ENCODE data around the gene MKKS.
"Not testable (repeated sequence)": the region's sequence is repeated elsewhere in the genome, so short reads cannot be mapped to it uniquely, and the experiment has no call there.

Gene MKKS

DNA sequence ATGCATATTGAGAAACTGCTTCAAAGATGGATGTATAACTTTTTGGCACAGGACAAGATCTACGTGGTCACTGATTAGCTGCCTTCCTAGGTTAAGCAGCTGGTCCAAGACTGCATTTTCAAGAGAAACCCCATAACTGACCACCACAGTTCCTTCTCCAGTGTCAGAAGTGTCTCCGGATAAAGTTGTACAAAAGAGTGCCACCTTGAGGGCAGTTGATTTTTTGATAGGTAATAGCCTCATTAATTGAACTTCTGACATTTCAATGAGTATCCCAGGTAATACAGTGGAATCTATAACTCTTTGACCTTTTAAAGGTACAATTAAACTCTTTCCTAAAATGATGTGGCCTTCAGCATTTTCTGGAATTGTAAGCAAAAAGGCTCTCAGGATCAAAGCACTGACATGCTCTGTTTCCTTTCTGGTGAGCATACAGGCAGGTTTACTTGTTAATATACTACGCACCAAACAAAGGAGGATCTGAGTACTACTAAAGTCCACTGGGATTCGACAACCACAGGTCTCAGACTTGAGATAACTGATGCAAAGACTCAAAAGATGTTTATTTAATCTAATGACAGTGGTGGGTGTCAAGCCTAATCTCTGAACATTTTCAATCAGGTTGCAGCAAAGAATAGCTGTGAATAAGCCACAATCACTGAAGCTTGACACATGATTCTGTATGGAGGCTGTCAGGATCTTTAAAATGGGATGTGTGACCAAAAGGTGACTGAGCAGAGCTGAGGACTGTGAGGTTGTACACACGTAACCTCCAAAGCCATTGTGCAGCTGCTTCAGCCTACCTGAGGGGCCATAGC lies 21.2 kb downstream of the MKKS start:
- no peak for DNase-seq (ENCODE audit: low spot score)

DNA sequence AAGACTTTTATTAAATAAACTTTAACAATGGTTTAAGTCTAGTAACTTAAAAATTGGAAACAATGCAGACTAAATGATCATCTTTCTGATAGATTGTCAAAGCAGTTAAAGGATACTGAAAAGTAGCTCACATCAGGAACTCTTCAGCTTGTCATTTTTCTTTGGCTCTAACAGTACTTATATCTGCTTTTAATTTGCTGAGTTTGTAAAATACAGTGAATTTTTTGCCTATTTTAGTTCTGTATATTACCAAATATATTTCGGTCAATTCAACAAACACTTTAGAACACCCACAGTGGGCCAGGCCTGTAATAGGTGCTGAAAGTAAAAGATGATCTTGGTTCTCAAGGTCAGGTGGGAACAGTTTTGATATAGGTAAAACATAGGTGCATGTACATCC lies 22.3 kb downstream of the MKKS start:
- DNase-seq (ENCODE audit: low spot score): no peak

DNA sequence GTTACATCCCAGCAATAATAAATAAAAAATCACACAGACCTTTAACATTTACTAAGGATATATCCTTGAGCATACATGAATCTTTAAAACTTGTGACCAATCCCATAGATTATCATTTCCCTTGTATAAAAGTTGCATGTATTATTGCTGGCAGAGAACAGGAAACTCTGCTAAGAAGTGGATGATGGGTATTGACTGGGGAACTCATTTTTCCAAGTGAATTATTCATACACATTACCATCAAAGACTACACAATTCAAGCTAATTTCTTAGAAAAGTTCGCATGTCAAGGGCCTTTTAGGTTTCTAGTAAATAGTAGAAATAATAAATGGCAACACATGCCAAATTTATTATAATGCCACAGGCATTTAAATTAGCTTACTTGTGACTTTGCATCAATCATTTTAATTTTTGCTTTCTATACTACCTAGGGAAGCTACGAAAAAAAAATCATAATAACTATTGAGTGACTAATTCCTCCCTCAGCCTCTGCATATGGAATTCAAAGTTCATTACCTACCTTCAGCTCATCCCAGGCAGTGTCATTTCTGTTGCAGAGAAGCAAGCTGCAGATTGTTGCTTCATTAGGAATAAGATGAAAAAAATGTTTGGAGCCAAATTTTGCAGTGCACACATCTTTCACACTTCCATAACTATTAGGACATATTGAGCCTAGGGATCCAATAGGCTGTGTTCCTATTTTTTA lies 25.8 kb downstream of the MKKS start:
- DNase-seq (ENCODE audit: low spot score): no peak

DNA sequence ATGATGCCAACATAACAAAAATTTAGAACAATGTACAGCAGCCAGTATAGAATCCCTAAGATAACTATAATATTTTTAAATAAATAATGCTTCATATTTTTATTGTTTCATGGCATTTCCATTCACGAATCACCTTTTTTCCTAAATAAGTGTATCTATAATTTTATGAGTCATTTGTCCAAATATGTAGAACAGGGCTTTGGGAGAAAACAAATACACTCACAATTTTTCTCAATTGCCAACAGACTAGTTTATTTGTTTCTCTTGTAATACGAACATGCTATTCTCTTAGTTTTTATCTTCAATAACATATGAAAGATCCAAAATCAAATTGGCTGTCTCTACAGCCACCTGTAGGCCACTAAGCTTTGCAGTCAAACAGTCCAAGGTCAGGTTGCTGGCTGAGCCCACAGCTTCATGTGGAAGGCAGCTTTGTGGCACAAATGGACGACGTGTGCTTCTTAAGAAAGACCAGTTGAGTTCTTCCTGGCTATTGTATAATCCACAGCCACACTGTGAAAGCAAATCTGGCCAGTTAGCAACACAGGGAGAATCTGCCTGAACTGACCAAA lies 29.0 kb downstream of the MKKS start:
- no peak for DNase-seq (ENCODE audit: low spot score)

DNA sequence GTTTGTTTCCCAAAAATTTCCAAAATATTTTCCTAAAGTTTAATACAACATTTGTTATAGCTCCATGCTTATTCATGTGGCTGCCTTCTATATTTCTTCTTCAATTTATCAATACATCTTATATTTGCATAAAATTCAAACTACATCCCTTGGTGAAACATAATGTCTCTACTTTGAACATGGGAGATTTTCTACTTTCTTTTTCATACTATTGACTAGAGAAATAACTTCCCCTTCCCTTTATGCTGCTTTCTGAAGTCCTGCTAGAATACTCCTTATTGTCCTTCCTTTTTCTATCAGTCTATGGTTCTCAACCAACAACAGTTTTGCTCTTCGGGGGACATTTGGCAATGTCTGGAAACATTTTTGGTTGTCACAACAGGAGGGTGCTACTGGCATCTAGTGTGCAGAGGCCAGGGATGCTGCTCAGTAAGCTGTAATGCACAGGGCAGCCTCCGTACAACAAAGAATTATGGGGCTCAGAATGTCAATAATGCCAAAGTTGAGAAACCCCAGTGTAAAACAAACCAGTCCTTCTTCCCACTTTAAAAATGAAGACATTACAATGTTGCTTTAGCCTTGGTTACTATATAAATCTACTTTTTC lies 29.9 kb downstream of the MKKS start:
- DNase-seq (ENCODE audit: low spot score): no peak

DNA sequence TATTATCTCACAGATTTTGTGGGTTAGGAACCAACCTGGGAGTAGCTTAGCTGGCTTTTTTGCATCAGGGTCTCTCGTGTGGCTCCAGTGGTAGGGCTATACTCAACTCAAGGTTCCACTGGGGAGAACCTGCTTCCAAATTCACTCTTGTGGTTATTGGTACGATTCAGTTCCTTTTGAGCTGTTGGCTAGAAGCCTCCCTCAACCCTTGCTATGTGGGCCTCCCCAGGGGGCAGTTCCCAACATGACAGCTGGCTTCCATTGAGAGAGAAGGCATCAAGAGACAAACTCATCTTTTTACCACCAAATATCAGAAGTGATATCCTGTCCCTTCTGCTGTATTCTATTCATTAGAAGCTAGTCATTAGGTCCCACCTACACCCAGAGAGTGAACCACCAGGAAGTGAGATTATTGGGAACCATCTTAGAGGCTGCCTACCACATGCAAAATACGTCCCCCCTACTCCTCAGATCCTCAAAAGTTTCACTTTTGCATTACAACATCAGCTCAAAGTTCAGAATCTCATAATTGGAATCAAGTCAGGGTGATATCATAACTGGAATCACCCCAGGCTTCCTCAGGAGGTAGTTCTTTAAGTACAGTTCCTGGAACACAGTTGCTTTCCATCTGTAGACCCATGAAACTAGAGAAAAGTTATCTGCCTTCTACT lies 30.9 kb downstream of the MKKS start:
- no peak for DNase-seq (ENCODE audit: low spot score)

DNA sequence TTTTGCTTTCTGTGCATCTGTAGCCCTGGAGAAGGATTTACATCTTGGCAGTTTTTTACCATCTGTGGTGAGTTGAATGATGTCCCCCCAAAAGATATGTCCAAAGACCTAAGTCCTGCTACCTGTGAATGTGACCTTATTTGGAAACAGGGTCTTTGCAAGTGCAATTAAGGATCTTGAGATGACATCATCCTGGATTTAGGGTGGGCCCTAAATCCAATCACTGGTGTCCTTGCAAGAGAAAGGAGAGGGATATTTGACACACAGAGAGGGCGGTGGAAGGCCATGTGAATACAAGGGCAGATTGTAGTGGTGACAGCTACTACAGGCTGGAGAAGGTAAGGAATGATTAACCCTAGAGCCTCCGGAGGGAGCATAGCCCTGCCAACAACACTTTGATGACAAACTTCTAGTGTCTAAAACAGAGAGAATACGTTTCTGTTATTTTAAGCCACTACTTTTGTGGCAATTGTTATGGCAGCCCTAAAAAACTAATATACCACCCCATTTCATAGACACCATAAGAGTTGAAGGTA lies 35.1 kb downstream of the MKKS start:
- DNase-seq (ENCODE audit: low spot score): no peak

DNA sequence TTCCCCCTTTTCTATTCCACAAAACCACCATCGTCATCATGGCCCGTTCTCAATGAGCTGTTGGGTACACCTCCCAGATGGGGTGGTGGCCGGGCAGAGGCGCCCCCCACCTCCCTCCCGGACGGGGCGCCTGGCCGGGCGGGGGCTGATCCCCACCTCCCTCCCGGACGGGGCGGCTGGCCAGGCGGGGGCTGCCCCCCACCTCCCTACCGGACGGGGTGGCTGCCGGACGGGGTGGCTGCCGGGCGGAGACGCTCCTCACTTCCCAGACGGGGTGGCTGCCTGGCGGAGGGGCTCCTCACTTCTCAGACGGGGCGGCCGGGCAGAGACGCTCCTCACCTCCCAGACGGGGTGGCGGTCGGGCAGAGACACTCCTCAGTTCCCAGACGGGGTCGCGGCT lies 39.3 kb downstream of the MKKS start:
- not testable (repeated sequence) for DNase-seq (ENCODE audit: low spot score)

DNA sequence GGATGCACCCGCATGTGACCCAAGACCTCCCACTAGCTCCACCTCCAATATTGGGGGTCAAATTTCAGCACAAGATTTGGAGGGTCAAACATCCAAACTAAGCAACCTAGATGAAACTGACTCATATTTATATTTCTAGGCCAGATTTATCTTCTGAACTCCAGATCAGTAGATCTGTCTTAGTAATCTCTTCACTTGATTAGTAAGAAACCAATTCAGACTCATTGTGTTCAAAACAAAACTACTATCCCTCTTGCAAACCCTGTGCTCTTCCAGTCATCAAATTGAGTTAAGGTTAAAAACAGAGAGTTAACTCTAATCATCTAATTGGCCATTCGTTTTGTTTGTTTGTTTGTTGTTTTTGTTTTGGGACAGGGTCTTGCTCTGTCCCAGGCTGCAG lies 43.3 kb downstream of the MKKS start:
- no peak for DNase-seq (ENCODE audit: low spot score)

DNA sequence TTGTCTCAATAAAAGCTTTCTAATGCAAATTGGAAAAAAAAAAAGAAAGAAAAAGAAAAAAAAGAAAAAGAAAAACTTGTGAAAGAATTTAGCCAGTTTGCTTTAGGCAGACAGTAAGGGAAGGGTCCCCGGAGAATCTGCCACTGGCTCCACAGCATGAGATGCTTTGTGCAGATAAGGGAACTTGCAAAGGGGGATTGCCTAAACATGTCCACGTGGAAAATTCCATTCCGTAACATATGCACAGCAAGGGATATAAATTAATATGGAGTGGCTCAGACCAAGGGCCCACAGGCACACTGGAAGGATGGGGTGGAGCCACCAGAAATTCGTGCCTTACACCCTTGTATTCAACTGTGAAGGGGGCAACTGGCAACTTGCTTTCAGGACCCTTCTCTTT lies 45.4 kb downstream of the MKKS start:
- DNase-seq (ENCODE audit: low spot score): no peak

DNA sequence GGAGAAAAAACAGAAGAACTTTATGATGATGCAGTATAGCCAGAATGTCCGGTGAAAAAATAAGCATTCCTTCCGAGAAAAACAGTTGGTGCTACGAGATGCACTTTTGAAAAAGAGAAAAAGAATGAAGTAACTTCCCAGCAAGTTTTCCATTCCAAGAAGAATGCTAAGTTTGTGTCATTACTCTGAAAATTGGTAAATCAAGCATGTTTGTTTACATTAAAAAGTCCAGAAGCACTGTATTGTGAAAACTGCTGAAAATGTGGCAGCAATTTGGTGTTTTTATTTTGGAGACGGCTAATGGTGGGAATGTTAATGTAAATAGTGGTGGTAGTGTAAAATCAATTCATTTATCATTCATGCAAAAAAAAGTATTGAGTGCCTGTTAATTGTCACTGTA lies 46.3 kb downstream of the MKKS start:
- no peak for DNase-seq (ENCODE audit: low spot score)

DNA sequence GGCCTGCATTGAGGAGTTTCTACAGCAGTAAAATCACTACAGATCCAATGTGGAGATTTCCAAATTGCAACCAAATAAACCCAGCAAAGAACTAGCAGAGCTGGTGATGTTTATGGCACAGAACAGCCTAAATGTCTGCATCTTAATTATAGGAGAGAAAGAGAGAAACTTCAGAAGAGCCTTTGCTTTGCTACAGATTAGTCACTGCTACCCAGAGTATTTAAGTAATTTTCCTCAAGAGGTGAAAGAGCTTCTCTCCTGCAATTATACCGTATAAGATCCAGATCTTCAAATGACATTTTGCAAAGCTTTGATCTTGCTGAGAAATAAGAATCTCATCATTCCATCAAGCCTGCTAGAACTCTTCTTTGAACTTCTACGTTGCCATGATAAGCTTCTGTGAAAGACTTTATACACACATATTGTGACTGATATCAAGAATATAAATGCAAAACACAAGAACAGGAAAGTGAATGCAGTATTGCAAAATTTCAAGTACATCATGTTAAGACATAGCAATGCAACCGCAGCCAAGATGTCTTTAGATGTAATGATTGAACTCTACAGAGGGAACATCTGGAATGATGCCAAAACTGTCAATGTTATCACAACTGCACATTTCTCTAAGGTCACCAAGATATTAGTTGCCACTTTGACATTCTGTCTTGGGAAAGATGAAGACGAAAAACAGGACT lies 48.0 kb downstream of the MKKS start:
- no peak for DNase-seq (ENCODE audit: low spot score)

DNA sequence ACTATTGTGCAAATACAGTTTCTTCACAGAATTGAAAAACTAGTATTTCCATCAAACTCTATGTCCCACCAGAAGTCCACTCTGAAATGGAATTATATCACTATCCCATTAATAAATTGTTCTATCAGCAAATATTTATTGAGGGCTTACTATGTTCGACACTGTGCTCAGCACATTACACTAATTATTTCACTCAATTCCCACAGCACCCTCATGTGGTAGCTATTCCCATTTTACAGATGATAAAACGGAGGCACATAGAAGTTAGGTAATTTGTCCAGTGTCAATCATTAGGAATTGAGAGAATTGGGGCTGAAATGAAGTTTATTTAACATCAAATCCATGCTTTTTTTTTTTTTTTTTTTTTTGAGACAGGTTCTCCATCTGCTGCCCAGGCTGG lies 52.5 kb downstream of the MKKS start:
- no peak for DNase-seq (ENCODE audit: low spot score)

DNA sequence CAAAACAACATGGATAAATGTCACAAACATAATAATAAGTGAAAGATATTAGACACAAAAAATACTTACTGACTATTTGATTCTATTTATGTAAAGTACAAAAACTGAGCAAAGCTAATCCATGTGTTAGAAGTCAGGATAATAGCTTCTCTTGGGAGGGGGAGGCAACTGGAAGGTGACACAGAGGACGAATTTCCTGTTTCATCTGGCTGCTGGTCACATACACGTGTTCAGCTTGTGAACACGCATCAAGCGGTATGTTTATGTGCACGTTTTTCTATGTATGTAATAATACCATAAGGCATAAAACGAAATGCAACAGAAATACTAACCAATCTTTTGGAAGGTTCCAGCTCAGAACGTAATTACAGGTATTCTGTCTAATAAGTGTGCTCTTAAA lies 54.3 kb downstream of the MKKS start:
- no peak for DNase-seq (ENCODE audit: low spot score)

DNA sequence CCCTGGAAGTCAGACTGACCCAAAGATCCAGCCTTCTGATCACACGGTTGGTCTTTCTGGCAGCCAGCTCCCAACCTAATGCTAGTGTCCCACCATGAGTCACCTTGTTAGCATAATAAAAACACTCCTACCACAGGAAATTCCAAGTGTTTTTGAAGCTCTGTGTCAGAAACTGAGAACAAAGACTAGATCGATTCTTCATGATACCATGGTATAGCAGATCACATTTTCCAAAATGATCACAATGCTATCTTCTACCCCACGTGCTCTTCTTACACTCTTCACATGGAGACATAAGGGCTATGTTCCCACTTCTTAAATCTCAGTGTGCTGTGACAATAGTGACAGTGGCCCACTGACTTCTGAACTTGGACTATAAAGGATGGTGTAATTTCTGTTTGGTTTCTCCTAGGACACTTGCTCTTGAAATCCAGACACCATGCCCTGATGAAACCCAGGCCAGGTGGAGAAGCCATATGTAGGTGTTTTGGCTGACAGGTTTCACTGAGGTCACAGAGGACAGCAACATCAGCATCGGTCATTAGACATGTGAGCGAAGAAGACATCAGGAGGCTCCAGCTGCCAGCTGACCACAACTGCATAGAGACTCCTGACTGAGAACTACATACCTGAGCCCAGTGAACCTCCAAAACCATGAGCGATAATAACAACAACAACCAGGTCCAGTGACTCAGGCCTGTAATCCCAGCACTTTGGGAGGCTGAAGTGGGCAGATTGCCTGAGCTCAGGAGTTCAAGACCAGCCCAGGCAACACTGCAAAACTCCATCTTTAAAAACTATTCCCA lies 57.5 kb downstream of the MKKS start:
- DNase-seq (ENCODE audit: low spot score): no peak

DNA sequence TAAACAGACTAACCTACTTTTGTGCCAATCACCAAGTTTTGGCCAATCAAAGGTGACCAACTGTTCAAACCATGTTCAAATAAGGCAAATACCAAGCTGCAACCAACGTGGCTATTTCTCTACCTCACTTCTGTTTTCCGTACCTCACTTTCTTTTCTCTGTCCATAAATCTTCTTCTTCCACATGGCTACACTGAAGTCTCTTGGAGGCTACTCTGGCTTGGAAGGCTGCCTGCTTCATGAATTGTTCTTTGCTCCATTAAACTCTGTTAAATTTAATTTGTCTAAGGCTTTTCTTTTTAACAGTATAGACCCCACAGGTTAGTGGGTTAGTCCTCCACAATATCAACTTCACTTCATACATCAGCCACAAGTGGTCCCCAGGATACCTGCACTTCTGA lies 58.8 kb downstream of the MKKS start:
- no peak for DNase-seq (ENCODE audit: low spot score)

DNA sequence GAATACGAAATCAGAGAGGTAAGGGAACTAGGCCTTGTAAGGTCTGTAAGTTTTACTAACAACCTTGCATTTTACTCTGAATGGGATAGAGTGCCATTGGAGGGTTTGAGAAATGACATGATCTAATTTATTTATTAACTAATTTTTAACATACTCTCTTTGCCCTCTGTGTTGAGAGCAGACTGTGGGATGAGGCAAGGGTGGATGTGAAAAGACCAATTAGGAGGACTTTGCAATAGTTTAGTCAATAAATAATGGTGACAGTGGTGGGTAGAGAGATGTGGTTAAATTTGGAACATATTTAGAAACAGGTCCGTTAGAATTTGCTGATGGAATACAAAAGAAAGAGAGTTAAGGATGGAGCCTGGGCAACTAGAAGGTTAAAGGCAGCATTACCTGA lies 60.0 kb downstream of the MKKS start:
- DNase-seq (ENCODE audit: low spot score): no peak

DNA sequence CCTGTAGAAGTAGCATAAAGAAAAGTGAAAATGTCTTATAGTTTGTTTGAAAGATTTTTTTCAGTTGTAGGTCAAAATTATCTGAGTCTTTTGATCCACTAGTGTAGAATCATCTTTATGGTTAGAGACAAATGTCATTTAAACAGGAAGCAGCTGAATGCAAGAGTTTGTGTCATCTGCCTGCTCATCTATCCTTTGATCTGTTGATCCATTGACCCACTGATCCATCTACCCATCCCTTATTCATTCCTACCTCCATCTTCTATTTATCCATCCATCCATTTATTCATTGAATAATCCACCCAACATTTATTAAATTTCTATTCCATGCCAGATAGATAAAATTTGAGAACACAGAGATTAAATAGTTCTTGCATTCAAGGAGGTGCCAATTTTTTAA lies 62.6 kb downstream of the MKKS start:
- DNase-seq (ENCODE audit: low spot score): no peak

DNA sequence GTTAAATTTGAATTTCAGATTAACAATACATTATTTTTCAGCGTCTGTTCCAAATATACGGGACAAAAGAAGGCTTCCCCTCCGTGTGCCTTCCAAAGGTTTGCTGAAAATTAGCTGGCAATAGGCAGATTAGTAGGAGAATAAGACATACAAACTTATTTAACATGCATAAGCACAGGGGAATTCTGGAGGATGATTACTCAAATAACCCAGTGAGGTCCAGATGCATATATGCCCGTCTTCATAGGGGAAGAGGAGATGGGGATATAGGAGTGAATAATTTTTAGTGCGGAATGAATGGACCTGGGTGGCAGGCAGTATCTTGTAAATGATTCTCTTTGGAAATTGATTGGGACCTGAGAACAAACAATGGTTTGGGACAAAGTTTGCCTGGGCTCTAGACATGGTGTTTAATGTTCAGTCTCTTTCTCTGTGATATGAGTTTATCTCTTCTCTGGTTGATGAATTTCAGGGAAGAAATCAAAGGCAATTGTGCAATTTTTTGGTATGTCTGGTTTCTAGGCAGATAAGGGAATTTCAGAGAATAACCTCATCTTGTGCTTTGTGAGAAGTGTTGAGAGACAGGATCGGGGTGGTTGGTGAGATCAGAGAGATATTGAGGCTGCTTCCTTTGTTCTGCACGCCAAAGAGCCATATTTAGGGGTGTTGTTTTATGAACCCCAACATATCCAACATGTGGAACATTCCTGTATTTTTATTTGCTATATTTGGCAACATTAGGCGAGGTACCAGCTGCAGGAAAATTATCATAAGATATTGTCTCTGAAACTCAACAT lies 63.7 kb downstream of the MKKS start:
- no peak for DNase-seq (ENCODE audit: low spot score)

DNA sequence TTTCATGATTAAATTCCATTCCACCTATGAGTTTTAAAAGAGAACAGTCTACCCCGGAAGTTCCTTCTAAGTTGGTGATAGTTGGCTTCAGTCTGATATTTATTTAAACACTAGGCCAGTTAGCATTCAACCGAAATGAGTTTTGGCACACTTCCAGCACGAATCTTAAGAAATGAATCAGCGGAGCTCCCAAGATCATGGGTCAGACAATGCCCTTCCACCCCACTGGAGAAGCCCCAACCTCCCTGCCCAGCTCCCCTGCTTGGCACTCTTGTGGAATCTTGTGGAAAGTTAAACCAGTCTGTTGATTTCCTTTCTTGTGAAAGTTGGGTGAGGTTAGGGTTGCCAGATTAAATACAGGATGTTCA lies 64.3 kb downstream of the MKKS start:
- DNase-seq (ENCODE audit: low spot score): no peak

All from hematopoietic multipotent progenitor cell treated with erythropoietin and hydrocortisone succinate and interleukin-3 and kit ligand, for 15 days (in vitro differentiated cells).